Activated T-helper 17 cell treated with anti-CD3 and anti-CD28 coated beads, Interleukin-2, amount 50 U/mL, for 72 hours (primary cell): ENCODE results near the gene PRSS1. TPM values are rescaled to one million over a fixed set of nuclear protein-coding genes. Genes with fewer than 3 reads are reported as not detected.
"Not testable (repeated sequence)": the region's sequence is repeated elsewhere in the genome, so short reads cannot be mapped to it uniquely, and the experiment has no call there.

Source experiments
- ATAC-seq: fragments of 150-1000 bp; cut with Tn5 transposase; replicated peaks from 2 replicates; pipeline ENCODE4 v1.10.0; 2021; ENCODE audit warnings: mild to moderate bottlenecking, moderate library complexity
- H3K27ac Mint-ChIP-seq: one replicate; pipeline ENCODE4 v1.8.0; 2022; ENCODE audit warnings: mixed read lengths
- H3K27me3 Mint-ChIP-seq: one replicate; pipeline ENCODE4 v1.8.0; 2022; ENCODE audit warnings: mixed read lengths
- H3K36me3 Mint-ChIP-seq: one replicate; pipeline ENCODE4 v1.8.0; 2022; ENCODE audit warnings: low read depth, mild to moderate bottlenecking, mixed read lengths
- H3K4me1 Mint-ChIP-seq: one replicate; pipeline ENCODE4 v1.8.0; 2022; ENCODE audit warnings: mixed read lengths
- H3K4me3 Mint-ChIP-seq: one replicate; pipeline ENCODE4 v1.8.0; 2022; ENCODE audit warnings: mild to moderate bottlenecking, mixed read lengths
- H3K9me3 Mint-ChIP-seq: one replicate; pipeline ENCODE4 v1.8.0; 2022; ENCODE audit warnings: mixed read lengths
- total RNA-seq, 2 donors: library from RNA; stranded (reverse); gene quantifications; one replicate each; pipeline ENCODE4 v1.2.3, GENCODE V29; 2022

PRSS1 gene
- total RNA-seq: not detected

DNA sequence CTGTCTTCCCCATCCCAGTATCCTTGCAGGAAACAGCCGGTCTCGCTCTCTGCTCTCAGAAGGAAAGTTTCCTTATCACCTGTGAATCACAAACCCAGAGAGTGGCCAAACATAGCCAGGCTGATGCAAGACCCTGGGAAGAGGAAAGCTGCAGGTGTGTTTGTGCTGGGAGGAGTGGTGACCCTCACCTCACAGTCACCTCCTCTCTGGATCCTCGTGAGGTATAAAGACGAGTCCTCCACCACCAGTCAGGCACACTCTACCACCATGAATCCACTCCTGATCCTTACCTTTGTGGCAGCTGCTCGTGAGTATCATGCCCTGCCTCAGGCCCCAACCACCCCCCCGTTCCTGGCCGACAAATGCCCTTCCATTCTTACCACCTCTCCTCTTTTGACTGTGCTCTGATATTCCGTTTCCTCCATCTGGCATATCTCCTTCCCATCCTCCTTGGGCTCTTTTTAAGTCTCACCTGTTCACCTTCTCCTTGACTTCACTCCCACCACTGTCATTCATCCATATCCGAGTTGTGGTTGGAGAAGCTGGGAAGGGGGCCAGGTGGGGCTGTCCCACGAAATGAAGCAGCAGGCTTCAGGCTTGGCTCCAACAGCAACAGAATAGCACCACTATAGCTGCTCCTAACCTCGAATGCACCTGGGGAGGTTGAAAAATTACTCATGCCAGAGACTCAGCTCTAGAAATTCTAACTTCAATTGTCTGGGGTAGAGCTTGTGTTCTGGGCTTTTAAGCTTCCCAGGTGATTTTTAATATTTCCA lies at the start of gene PRSS1:
Gene PRSS1, plus strand, starts transcription at position 255 of the 776 bp plus-strand sequence. Its CDS starts 13 bp downstream, at position 268.
- no peaks in the 10 kb centered on the region for H3K4me1 Mint-ChIP-seq
- H3K36me3 Mint-ChIP-seq: no peaks in the 10 kb centered on the region
- no peaks in the 10 kb centered on the region for H3K9me3 Mint-ChIP-seq
- ATAC-seq: no peak
- no peak within 1 kb of the TSS for H3K4me3 Mint-ChIP-seq
- no peak within 1 kb of the TSS for H3K27ac Mint-ChIP-seq
- no peaks in the 10 kb centered on the region for H3K27me3 Mint-ChIP-seq

- peak; percentile 11 for ATAC-seq
- peaks cover 15% of the 10 kb centered on the region for H3K4me1 Mint-ChIP-seq
- peak overlapping the region; percentile 61 for H3K27ac Mint-ChIP-seq
- not testable (repeated sequence) for H3K27me3 Mint-ChIP-seq, H3K36me3 Mint-ChIP-seq, H3K9me3 Mint-ChIP-seq
- H3K4me3 Mint-ChIP-seq: peak overlapping the region; percentile 28
Observed at GRCh38 chr7:142700935-142701334, 48.3 kb upstream of the PRSS1 start.

- Mint-ChIP-seq H3K27me3 (no peaks in the 10 kb centered on the region), H3K27ac (no peak overlapping the region), H3K4me1 (peaks cover 15% of the 10 kb centered on the region), H3K4me3 (no peak overlapping the region), H3K9me3 (no peaks in the 10 kb centered on the region), H3K36me3 (no peaks in the 10 kb centered on the region)
- ATAC-seq: no peak
Observed at GRCh38 chr7:142703655-142704305, 45.5 kb upstream of the PRSS1 start.

DNA sequence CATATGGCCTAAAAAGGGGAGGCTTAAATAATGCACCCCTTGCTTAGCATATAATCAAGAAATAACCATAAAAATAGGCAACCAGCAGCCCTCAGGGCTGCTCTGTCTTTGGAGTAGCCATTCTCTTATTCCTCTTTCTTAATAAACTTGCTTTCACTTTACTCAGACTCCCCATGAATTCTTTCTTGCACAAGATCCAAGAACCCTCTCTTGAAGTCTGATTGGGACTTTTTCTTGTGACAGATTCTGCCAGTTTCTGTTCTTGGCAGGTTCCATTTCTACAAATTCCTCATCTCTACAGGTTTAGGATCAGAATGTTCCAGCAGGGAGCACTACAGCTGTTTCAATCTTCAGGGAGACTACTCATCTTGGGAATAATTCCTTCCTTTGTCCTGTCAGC lies 40.5 kb upstream of the PRSS1 start:
- not testable (repeated sequence) for H3K27me3 Mint-ChIP-seq, H3K27ac Mint-ChIP-seq, H3K36me3 Mint-ChIP-seq, H3K9me3 Mint-ChIP-seq, H3K4me1 Mint-ChIP-seq, ATAC-seq
- H3K4me3 Mint-ChIP-seq: peak overlapping the region; percentile 87

- peak overlapping the region; percentile 79 for H3K27ac Mint-ChIP-seq
- no peaks in the 10 kb centered on the region for H3K36me3 Mint-ChIP-seq
- ATAC-seq: no peak
- H3K4me3 Mint-ChIP-seq: peak overlapping the region; percentile 87
- no peaks in the 10 kb centered on the region for H3K9me3 Mint-ChIP-seq
- H3K27me3 Mint-ChIP-seq: no peaks in the 10 kb centered on the region
- peaks cover 4% of the 10 kb centered on the region for H3K4me1 Mint-ChIP-seq
Observed at GRCh38 chr7:142709921-142710320, 39.4 kb upstream of the PRSS1 start.

DNA sequence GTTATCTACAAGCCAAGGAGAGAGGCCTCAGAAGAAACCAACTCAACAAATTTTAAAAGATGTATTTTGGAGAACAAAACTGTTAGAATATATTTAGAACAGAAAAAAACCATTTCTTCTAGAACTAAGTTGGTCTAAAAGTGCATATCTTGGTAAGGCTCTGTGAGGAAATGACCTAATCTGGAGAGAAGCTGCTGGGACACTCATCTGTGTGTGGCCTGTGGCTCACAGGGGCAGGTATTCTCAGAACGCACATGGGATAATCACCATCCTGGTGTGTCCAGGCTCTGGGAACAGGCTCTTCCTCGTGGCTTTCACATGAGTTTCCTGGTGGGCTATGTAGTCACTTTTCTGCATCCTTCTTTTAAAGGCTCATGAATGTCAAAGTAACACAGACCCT lies 38.1 kb upstream of the PRSS1 start:
- peaks cover 5% of the 10 kb centered on the region for H3K4me1 Mint-ChIP-seq
- no peaks in the 10 kb centered on the region for H3K9me3 Mint-ChIP-seq
- H3K36me3 Mint-ChIP-seq: no peaks in the 10 kb centered on the region
- peak overlapping the region; percentile 87 for H3K27ac Mint-ChIP-seq
- H3K27me3 Mint-ChIP-seq: no peaks in the 10 kb centered on the region
- ATAC-seq: peak; percentile 70
- peak overlapping the region; percentile 87 for H3K4me3 Mint-ChIP-seq

DNA sequence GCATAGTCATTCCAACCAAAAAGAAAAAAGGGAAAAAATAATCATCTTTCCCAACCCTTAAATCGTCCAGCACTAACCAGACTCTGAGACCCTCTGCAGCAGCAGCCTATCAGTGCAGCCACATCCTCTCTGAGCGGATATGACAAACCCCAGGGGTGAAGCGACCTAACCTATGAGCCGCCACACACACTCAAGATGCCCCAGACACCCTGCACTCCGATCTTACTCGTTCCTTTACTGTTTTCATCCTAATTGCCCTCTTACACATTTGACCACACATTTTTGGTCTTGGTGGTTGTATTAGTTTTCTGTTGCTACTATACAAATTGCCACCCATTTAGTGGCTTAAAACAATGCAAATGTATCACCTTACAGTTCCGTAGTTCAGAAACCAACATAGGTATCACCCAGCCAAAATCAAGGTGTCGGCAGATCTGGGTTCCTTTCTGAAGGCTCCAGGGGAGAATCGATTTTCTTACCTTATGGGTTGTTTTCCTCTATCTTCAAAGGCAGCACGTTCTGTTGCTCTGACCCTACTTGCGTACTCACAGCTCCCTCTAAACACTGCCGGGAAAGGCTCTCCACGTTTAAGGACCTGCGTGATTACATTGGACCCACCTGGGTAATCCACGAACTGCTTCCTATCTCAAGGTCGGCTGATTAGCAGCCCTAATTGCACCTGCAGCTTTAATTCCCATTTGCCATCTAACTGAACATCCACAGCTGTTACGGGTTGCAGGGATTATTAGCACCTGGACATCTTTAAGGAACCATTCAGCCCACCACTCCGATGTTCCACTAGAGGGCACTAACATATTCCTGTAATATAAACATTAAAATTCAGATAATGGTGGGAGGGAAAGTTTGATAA lies 37.3 kb upstream of the PRSS1 start:
- Mint-ChIP-seq H3K4me3 (peak overlapping the region; percentile 87), H3K36me3 (no peaks in the 10 kb centered on the region), H3K27me3 (no peaks in the 10 kb centered on the region), H3K27ac (peak overlapping the region; percentile 87), H3K4me1 (peaks cover 11% of the 10 kb centered on the region), H3K9me3 (no peaks in the 10 kb centered on the region)
- peak; percentile 92 for ATAC-seq

GRCh38 chr7:142712617-142712957 lies 36.7 kb upstream of the PRSS1 start:
- Mint-ChIP-seq H3K9me3 (no peaks in the 10 kb centered on the region), H3K4me1 (peaks cover 11% of the 10 kb centered on the region), H3K4me3 (peak overlapping the region; percentile 87), H3K27me3 (no peaks in the 10 kb centered on the region), H3K27ac (peak overlapping the region; percentile 87), H3K36me3 (no peaks in the 10 kb centered on the region)
- ATAC-seq: no peak

DNA sequence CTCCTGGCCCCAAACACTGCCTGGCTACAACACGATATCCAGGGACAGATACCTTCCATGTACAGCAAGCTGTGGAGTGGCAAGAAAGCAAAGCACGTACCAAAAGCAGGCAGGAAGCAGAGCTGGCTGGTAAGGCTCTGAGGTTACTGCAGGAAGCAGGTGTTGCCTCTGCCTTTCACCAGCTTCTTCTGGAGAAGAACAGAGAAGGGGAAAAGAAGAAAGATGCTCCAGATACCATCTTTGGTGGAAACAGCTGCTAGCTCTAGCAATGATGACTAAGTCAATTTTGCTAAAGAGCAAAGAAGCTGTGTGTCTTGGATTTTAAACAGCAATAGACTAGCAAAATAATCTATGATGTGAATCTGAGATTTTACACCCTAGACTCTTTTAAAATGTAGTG lies 34.9 kb upstream of the PRSS1 start:
- peak overlapping the region; percentile 87 for H3K4me3 Mint-ChIP-seq
- ATAC-seq: no peak
- peaks cover 11% of the 10 kb centered on the region for H3K4me1 Mint-ChIP-seq
- H3K36me3 Mint-ChIP-seq: no peaks in the 10 kb centered on the region
- no peaks in the 10 kb centered on the region for H3K27me3 Mint-ChIP-seq
- peak overlapping the region; percentile 82 for H3K27ac Mint-ChIP-seq
- no peaks in the 10 kb centered on the region for H3K9me3 Mint-ChIP-seq

DNA sequence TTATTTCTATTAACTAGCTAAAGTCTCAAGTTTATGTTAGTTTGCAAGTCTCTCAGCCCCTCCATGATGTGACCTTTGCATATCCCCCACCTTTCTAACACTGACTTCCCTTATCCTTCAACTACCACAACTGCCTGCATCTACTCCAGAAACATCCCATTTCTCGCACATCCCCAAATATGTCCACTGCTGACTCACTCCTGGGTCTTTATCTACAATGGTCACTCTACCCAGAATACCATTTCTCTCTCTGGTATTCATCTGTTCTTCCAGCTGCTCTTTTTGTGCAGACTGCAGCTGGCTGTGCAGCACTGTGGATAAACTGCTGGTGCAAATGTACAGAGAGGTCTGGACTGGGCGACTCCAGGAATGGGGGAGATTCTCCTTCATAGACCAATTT lies 32.7 kb upstream of the PRSS1 start:
- no peak for ATAC-seq

DNA sequence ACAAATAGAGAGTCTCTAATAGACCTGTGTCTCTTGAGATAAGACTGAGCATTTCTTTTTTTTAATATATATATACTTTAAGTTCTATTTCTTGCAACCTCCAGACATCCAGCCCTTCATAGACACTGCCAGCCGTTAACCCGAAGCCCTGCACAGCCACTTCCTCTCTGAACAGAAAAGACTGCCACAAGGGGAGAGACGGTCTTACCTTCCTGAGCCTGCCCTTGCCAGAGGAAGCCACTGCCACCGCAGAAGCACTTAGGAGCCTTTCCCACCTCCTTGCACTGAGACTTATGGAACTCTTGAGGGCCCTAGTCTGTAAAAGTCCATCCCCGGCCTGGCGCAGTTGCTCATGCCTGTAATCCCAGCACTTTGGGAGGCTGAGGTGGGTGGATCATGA lies 31.8 kb upstream of the PRSS1 start:
- H3K9me3 Mint-ChIP-seq: no peaks in the 10 kb centered on the region
- no peaks in the 10 kb centered on the region for H3K27me3 Mint-ChIP-seq
- peak overlapping the region; percentile 87 for H3K4me3 Mint-ChIP-seq
- peaks cover 11% of the 10 kb centered on the region for H3K4me1 Mint-ChIP-seq
- peak; percentile 46 for ATAC-seq
- no peaks in the 10 kb centered on the region for H3K36me3 Mint-ChIP-seq
- H3K27ac Mint-ChIP-seq: no peak overlapping the region

More for the DNA sequence above, 32.7 kb upstream of the PRSS1 start:
- peaks cover 11% of the 10 kb centered on the region for H3K4me1 Mint-ChIP-seq
- H3K27ac Mint-ChIP-seq: peak overlapping the region; percentile 81
- no peaks in the 10 kb centered on the region for H3K36me3 Mint-ChIP-seq
- peak overlapping the region; percentile 87 for H3K4me3 Mint-ChIP-seq
- no peaks in the 10 kb centered on the region for H3K9me3 Mint-ChIP-seq
- H3K27me3 Mint-ChIP-seq: no peaks in the 10 kb centered on the region

DNA sequence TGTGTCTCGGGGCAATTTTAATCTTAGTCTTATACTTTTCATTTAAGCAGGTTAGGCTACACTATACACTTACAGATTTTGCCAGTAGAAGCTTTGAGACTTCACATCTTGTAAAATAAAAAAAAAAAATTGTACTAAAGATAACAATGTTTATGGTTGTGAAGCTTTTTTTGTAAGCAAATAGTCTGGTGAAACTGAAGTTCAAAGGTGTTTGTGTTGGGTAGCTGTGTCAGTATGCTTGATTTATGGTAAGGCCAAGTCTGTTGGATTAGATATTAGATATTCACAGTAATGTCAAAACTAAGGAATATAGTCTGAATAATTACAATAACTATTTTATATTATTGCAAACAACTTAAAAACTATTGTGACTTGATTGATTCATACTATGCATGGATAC lies 31.0 kb upstream of the PRSS1 start:
- Mint-ChIP-seq H3K4me1 (peaks cover 15% of the 10 kb centered on the region), H3K27me3 (no peaks in the 10 kb centered on the region), H3K36me3 (no peaks in the 10 kb centered on the region), H3K4me3 (peak overlapping the region; percentile 87), H3K27ac (no peak overlapping the region), H3K9me3 (no peaks in the 10 kb centered on the region)
- no peak for ATAC-seq

DNA sequence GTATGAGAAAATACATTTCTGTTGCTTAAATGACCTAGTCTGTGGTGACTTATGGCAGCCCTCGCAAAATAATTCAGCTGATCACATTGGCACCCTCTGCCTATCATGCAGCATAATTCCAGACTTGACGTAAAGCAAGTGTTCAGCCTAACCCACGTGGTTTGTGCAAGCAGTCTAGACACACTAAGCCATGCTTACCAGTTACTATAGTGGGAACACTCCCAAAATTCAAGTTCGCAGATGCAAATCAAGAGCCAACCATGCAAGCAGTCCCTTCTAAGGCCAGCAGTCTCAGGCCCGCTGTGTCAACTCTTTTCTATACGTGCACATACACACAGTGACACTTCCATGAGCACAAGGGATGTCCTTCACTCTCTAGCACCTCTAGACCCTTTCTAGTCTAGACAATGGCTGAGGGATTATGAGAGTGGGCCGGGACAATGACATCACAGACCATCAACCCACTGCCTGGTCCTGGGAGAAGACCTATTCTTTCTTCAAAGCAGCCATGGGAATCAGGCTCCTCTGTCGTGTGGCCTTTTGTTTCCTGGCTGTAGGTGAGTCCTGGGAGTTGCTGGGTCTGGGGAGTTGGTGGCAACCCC lies 29.0 kb upstream of the PRSS1 start:
- ATAC-seq: peak; percentile 53
- Mint-ChIP-seq H3K9me3 (no peaks in the 10 kb centered on the region), H3K4me3 (peak overlapping the region; percentile 86), H3K4me1 (peaks cover 11% of the 10 kb centered on the region), H3K36me3 (no peaks in the 10 kb centered on the region), H3K27ac (no peak overlapping the region), H3K27me3 (no peaks in the 10 kb centered on the region)

GRCh38 chr7:142720986-142721385 lies 28.3 kb upstream of the PRSS1 start:
- no peak overlapping the region for H3K27ac Mint-ChIP-seq
- ATAC-seq: no peak
- peak overlapping the region; percentile 86 for H3K4me3 Mint-ChIP-seq
- H3K4me1 Mint-ChIP-seq: peaks cover 11% of the 10 kb centered on the region
- no peaks in the 10 kb centered on the region for H3K9me3 Mint-ChIP-seq
- H3K36me3 Mint-ChIP-seq: no peaks in the 10 kb centered on the region
- no peaks in the 10 kb centered on the region for H3K27me3 Mint-ChIP-seq
